GM19372 (cell line): ENCODE results near the gene TNMD.

Experiments
- ATAC-seq: cut with Tn5 transposase; IDR thresholded peaks from one replicate; pipeline ENCODE4 v1.9.1; 2021; ENCODE audit warnings: mild to moderate bottlenecking, low read depth, moderate library complexity; ENCODE audit not compliant: unreplicated experiment

The TNMD gene

DNA sequence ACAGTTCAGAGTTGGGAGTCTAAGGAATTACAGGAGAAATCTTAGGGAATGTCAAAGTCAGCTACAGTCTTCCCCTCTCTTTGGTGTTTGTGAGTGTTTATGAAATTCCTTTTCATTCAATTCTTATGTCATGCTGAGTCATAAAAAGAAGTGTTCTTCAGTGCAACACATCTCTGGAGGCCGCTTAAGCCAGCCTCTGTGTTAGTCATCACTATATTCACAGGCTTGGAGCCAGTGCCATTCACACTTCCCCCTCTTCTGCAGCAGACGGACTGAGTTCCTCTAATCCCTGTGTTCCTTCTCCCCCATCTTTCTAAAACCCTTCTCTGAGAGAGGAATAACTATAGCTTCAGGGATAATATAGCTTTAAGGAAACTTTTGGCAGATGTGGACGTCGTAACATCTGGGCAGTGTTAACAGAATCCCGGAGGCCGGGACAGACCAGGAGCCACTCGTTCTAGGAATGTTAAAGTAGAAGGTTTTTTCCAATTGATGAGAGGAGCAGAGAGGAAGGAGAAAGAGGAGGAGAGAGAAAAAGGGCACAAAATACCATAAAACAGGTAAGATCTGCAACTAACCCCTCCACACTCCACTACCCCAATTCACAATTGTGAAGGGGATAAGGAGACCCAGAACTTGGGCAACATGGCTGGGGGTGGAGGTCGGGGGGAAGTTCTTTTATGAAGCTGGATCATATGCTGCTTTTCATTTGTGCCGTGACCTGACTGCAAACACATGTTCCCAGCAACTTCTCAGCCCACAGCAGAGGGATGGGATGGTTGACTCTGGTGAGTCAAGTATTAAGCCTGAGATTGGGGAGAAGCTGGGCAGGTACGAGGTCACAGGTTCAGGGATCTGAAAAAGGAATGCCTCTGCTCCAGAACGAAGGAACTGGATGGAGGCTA is 59.5 kb downstream of the TNMD start, which contains the start of gene SRPX2:
Gene SRPX2 (plus strand): TSS at position 244 of the 905 bp plus-strand sequence. CDS start 2,124 bp downstream, outside the sequence.
- ATAC-seq = no peak

DNA sequence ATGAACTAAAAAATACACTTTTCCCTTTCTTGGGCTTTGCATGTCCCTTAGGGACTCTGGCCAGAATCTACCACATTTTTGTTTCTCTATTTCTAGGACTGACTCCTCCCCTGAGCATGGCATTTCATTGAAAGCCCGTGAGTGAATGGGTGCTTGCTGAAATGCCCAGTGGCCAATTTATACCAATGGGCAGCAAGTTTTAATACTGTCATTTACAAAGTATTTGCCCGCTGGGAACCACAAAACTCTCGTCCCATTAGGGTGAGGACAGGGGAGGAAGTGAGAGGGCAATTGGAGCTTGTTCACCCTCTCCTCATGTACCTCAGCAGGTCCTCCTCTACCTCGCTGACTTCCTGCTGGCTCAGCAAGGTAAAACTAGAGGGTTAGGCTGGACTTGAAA is 60.4 kb downstream of the TNMD start:
- no peak for ATAC-seq

DNA sequence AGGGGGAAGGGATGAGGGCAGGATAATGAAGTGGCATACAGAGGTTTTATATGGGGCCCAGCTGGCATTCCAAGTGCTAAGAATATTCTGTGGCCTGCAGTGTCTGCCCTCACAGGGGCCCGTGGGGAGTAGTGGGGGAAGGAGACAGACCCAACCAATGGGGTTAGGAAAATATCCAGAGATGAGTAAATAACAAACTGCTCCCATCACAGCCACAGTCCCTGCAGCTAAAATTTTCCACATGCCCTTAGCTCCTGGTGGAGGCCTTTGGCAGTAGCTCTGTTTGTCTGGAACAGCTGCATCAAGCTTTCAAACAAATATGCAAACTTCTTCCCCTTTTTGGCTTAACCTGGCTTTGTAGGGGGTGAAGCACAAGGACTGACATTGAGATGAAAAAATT is 62.4 kb downstream of the TNMD start:
- ATAC-seq = no peak

DNA sequence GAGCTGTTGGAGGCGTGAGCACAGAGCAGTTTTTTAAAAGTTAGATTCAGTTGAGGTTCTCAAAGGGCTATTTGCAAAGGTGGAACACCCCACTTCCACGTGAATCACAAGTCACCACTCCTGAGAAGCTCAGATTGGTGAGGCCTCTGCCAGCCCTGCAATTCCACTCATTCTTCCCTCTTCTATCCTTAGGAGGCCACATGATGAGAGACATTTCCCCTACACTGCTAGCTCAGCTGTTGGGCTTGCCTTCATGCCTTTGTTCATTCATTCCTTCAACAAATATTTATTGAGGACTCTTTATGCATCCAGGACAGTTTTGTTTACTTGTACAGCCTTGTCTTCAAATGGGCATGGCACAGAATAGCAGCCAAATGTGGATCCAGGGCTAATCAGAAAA is 63.0 kb downstream of the TNMD start:
- ATAC-seq = no peak

DNA sequence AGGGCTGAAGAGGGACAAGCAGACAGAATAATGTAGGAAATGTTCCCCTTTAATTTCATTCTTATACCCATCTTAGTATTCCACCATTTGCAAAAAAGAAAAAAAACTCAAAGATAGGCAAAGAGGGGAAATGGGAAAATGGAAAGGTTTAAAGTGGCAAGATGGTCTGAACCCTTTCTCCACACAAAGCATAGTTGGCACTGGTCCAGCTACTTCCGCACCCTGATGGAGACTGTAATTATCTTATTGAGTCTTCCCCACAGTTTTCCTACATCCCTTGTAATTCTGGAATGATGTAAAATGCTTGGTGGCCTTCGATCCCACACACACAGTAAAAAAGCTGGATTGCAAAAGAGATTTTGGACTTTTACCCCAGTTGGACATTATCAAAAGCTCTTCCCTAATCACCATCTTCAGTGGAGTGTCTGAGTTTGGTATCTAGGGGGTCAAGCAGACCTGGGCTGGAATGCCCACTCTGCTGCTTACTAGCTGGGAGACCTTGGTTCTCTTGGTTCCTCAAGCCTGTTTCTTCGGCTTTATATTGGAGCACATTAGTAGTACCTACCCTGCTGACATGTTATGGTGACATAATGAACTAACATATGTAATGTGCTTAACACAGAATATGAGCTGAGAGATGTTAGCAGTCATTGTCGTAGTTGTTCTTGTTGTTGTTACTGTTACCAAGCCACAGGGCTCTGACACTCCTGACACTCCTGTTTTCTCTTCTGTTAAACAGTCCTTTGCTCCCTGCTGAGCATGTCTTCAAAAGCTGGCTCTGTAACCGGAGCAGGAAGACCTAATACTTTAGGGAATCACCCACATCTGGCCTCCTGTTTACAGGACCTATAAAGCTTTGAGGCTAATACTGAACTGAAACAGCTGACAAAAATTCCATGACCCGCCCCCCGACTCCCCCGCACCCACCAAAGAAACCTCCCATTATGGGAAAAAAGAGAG is 64.0 kb downstream of the TNMD start:
- ATAC-seq = no peak
